ENCODE results near the gene SGIP1.

The SGIP1 gene

DNA sequence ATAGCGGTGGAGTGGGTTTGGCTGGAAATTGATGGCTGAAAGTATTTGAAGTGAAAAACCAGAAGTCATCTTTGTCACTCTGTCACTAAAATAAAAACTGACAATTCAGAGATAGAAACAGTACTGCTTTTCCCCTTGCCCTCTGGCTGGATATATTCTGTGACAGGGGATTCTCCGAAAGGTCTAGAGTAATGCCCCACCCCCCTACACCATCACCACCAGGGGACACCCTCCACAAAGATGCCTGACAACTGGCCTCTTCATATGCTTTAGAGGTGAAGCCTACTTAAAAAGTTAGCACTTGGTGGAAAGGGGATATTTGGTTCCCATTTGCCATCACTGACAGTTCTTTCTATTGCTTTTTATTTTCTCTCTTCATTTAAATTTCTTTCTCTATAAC lies 73.5 kb downstream of the SGIP1 start:
- no peak for DNase-seq (ENCODE audit: low read depth in 2 of 2)

DNA sequence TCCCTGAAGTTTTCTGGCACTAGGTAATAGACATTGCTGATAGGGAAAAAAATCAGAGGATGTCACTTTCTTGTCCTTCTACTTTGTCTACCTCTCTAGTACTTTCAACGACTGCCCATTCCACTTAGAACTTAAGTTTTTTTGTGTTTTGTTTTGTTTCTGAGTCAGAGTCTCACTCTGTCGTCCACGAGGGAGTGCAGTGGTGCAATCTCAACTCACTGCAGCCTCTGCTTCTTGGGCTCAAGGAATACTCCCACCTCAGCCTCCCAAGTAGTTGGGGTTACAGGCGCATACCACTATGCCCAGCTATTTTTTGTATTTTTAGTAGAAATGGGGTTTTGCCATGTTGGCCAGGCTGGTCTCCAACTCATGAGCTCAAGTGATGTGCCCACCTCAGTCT lies 79.2 kb downstream of the SGIP1 start:
- no peak for DNase-seq (ENCODE audit: low read depth in 2 of 2)

DNA sequence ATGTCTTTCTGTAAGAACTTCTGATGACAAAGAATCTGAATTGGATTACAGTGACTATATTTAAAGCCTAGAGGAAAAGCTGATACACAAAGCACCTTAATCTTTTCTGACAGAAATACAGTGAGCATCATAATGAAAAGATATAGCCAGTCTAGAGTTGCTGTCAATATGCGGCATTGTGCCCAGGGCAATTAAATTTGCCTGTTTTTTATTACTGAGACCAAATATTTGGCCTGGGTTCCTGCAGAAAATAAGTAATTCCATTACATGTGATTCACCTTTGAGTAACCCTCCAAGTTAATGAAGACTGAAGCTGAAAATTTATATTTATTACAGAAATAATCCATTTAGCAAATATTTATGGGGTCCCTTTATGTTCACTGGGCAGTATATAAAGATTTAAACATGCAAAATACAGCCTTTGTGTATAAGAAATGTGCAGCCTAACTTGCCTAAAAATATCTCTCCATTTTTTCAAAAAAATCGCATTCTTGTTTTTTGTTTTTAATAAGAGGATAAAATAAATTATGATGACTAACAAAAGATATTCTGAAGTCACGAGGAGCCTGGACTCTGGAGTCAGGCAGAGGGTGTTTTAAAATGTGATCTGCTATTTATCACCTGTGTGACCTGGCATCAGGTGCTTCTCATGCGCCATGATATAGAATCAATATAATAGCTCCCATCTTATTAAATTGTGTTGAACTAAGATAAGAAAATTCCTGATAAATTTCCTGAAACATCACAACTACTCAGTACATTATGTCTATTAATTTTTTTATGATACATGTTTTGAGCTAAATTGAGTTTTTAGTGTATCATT lies 83.6 kb downstream of the SGIP1 start:
- no peak for DNase-seq (ENCODE audit: low read depth in 2 of 2)

DNA sequence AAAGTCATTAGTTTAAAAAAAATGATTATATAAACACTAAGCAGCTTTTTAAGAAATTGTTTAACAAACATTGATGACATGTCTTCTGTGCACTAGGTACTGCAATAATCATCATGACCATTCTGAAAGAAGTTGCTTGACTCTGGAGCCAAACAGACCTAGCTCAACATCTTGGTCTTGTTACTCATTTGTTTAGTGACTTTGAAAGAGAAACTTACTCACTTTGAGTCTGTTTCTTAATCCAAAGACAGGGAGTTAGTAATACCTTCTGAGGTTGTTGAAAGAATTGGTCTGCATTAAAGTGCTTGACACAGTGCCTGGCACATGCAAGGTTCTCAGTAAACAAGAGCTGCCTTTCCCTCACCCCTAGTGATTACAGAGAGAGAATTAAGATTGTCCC lies 84.4 kb downstream of the SGIP1 start:
- no peak for DNase-seq (ENCODE audit: low read depth in 2 of 2)

DNA sequence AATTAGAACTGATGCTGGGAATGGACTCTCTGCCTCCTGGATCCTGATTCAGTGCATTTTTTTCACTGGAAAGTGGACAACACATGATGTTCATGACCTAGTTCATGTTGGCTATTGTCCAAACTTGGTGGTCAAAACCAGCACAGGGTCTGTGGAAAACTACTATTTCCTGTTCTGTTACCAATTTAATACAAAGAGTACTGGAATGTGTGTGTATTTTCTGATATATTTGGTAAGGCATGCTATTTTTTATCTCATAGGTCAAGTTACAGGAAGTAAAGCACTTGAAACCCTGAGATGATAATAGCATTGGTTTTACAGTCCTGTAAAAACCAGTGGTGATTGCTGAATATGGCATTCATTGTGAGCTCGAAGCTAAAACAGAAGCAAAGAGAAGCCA lies 89.9 kb downstream of the SGIP1 start:
- no peak for DNase-seq (ENCODE audit: low read depth in 2 of 2)

DNA sequence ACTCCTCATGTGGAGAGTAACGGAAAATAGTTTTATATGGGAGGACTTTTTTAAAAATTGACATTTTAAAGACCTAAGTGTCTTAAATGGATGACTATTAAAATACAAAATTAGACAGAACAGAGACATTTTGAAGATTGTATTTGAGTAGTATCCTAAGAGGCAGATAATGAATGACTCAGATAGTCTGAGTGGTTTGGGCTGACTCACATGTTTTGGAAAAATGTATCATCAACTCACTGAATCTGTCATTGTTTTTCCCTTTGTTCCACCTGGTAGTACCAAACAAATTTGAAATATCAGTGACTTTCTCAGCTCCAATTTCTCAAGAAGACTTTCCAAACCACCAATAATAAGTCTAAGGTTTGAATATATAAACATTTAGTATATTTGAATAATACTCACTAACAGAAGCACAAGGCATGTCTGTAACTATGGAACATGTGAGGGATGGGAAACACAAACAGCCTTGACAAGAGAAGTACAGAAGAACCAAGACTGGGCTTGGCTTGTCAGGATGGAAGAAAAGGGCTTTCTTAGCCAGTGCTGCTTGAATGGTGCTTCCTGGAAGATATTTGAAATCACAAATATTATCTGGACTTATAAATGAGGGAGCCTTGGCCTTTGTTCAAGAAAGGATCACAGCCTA lies 90.6 kb downstream of the SGIP1 start:
- DNase-seq (ENCODE audit: low read depth in 2 of 2) = no peak

DNA sequence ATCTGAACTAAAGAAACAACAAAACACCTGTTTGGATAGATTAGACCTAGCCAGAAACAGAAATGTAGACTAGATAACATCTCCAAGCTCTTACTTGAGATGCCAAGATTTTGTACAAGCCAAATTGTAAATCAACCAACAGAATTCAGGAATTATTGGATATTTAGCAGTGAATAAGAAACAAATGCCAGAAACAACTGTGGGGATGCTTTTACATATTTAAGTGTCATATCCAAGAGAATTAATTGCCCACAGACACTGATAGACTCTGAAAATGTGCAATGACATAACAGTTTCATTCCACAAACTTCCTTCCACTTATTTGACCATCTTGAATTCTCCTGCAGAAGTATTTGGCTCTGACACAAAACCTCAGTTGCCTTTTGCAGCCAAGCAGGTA lies 92.3 kb downstream of the SGIP1 start:
- no peak for DNase-seq (ENCODE audit: low read depth in 2 of 2)

DNA sequence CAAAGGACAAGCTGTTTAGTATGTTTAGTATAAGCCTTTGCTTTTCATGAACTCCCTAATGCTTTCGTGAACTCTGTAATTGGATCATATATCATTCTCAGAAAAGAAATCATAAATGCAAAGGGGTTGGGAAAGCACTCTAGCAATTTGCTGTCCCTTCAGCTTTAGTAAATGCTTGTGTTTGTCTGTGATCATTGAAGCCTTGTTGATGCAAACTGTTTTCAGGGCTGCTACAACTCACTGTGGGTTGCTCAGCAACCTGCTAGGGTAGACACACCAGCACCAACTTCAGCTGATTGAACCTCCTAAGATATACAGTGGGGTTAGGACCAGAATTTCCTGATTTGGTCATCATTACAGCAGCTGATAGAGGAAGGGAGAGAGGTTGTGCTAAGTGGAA lies 95.0 kb downstream of the SGIP1 start:
- DNase-seq (ENCODE audit: low read depth in 2 of 2) = no peak

DNA sequence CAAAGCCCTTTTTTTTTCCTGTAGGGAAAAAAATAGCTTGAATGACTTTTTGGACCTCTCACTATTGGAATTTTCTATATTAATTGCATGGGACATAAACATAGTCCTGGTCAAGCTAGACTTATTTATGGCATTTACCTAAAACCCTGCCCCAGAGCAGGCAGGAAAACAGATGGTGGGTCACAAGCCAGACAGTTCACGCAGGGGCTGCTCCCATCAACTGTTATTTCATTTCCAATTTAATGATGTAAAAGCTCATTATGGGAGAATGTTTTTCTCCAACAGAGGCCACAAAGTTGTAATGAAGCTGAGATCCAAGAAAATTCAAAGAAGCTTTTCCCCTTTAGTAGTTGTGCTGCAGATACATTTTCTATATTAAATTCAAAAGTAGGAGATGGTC lies 99.2 kb downstream of the SGIP1 start:
- DNase-seq (ENCODE audit: low read depth in 2 of 2) = no peak

DNA sequence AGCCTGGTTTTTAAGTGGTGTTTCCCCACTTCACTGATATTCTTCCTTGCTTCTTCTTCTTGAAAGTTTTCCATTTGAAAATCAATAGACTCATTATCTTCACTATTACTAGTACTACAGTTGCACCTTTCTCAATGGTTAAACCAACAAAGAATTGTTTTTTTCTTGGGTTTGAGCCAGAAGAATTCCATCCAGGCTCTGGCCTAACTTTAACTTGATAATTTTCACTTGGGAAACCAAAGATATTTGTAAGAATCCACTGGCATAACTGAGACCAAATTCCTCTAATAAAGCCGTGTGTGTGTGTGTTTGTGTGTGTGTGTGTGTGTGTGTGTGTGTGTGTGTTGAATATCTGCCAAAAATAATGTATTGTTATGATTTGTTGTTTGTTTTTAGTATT lies 103.2 kb downstream of the SGIP1 start:
- DNase-seq (ENCODE audit: low read depth in 2 of 2) = no peak

DNA sequence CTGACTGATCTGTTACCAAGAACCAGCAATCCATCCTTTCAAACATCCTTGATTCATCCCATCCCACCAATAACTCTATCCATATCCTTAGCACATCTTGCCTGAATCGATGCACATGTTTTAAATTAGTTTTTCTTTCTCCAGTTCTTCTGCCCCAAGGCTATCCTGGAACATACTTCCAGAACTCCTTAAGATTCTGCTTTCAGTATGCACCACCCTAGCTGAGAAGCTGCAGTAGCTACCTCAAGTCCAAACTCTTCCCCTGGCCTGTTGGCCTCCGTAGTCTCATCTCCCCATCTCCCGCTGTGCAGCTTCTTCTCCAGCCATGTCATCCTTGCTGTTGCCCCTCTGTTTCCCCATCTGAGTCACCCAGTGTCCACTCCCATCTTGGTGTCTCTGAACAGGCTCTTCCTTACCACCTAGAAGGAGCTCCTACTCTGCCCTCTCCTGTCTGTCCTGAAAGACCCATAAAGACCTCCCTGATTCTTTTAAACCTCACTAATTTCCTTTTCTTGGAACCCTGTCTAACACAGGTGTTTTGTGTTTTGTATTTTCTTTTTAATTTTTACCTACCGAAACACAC lies 108.0 kb downstream of the SGIP1 start:
- DNase-seq (ENCODE audit: low read depth in 2 of 2) = no peak

DNA sequence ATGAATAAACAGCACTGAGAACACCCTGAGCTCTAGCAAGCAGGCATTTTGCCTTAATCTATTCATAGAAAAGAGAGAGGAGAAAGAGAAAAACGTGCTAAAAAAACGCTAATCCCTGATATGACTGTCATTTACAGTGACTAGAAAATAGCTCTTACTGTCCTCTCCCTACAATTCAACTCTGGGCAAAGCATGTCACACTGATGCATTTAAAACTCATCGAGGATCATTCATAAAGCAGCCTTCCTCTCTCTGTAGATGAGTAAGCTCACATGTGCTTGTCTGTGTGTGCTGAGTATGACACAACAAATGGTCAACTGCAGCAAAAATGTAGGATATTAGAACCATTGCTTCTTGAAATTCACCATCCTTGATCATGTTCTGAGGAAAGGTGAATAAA lies 109.0 kb downstream of the SGIP1 start:
- no peak for DNase-seq (ENCODE audit: low read depth in 2 of 2)

DNA sequence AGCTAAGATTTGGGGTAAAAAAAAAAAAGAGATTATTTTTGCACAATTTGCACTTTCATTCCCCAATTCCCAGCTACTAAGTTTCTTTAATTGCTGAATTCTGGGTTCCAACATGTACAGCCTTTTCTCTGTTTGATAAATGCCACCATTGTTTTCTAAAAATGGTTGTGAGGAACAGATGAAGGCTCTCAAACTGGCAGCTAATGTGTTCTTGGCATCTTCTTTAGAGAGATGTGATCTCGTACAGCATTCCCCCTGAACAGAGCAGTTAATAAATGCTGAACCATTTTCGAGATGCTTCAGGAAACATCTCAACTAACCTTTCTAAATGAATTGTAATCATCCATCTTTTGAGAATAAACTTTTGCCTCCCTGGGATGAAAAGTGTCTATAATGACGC lies 110.4 kb downstream of the SGIP1 start:
- no peak for DNase-seq (ENCODE audit: low read depth in 2 of 2)

DNA sequence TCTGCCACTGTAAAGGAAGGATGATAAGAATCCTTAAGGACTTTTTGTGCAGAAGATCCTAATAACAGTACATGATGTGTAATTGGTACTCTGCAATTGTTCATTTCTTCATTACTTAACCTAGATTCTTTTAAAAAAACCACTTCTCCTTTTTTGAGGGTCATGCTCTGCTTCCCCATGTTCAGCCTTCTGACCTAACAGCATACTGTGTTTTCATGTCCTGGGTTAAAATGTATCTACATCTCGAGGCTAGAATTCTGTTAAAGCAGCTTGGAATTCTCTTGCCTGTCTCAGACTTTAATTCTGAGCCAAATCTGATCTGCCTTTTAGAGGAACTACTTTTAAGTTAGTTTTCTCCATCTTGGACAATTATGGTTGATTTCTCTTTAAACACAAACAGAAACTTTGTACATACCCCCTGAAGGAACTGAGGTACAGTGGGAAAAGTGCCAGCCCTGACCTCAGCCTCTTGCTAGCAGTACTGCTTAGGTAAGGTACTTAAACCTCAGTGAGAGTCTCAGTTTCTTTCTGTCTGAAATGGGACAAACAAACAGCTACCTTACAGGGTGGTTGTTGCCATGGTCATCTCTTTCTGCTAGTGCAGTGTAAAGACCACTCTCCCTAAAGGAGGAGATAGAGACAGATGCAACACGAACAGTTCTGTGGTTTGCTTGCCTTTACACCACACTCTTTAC lies 115.1 kb downstream of the SGIP1 start:
- no peak for DNase-seq (ENCODE audit: low read depth in 2 of 2)

DNA sequence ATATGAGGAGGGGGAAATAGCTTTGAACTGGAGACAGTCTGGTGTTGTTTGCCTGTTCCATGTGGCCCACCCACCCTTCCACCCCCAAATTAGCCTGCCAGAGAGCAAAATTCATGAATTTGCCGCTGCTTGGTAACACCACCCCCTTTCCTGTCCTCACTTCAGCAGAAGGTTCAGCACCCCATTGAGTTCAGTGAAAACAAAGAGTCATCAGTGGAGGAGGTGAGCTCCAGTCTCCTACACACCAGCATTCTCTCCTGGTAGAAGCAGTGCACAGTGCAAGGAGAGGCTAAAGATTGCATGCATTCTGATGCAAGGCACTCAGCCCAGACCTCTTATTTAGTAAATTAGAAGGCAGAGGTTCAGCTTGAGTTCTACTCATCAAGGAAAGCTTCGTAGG lies 118.6 kb downstream of the SGIP1 start:
- DNase-seq (ENCODE audit: low read depth in 2 of 2) = no peak

DNA sequence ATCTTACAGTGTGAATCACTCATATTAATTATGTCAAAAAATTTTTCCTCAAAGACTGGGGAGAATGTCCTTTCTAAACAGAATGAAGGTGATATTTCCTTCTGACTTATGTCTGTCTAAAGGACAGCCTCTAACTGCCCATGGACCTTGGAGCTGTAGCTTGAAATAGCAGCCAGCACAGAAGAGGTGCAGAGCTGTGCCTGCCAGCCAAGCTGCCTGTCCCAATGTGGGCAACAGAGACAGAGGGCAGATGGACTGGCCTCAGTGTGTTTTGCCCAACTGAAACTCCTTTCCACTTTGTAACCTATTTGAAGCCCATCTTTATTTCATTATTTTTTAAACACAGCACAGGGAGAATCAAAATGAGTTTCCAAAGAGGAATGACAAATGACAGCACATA lies 120.7 kb downstream of the SGIP1 start:
- no peak for DNase-seq (ENCODE audit: low read depth in 2 of 2)

DNA sequence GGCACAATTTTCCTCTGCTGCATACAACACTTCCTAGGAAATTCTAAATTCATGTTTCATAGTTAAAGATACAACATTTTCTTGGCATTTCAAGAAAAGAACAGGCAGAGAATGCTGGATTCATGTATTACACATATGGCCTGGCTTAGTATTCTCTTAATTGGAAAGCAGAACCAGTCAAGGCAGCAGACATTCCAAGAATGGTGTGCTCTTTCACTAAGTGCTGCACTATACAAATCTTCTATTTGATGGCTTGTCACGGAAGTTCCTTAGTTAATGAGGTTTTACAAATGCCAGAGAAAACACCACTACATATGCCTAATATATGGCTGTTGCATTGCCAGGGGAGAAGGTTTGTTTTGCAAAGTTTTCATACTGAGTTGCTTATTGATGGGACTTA lies 137.5 kb downstream of the SGIP1 start:
- no peak for DNase-seq (ENCODE audit: low read depth in 2 of 2)

DNA sequence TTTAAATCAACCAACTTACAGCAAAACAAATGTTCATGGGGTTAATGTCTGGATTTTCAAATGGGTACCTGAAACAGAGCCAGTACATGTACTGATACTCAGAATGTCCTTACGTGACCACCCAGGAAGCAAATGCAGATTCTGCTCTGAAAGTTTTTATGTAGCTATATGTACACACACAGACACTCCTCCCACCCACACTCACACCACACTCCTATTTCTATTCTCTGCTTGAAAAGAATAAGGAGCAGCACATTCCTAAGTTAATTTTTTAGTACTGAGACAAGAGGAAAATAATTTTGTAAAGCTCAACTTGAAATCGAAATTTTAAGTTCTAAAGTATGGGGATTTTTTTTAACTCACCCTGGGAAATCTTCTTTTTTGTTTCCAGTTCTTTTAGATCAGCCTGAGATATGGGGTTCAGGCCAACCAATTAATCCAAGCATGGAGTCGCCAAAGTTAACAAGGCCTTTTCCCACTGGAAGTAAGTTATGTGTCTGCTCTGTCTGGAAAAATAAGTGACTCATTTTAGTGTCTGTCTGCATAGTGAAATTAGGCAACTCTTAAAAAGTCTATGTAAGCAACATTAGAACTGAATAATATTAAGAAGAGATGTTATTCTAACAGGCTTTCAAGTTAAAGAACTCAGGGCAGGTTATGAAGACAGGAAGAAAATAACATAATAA lies 142.8 kb downstream of the SGIP1 start:
- no peak for DNase-seq (ENCODE audit: low read depth in 2 of 2)

DNA sequence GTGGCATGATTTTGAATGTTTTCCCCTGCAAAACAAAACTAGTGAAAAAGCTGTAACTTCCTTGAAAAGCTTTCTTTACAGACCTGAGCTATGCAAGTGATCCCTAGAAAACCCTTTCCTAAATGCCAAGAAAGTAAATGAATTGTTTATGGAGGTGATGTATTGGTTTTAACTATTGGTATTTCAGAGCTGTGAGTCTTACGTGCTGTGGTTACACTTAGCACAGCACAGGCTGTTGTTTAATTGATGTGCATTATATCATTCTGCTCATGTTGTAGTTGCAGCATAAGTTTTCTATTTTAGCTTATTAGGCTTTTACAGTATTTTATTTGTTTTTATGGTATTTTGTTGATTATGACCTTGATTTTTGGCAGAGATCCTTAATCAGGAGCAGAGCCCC lies 144.2 kb downstream of the SGIP1 start:
- no peak for DNase-seq (ENCODE audit: low read depth in 2 of 2)

DNA sequence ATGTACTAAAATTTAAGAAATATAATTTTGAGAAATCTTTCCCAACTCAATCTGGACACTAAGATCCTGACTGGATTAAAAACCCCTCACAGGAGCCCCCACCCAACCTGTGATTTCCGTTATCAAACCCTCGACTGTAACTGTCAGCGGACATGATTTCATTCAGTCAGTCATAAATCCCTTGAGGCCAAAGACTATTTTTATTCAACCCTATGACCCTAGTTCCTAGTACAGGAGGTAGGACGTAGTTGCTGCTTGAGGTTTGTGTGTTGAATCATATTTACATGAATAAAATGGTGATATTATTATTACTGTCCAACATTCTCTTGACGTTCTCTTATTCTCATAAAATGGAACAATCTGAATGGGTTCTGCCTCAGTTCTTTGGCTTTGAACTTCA lies 145.2 kb downstream of the SGIP1 start:
- DNase-seq (ENCODE audit: low read depth in 2 of 2) = no peak

DNA sequence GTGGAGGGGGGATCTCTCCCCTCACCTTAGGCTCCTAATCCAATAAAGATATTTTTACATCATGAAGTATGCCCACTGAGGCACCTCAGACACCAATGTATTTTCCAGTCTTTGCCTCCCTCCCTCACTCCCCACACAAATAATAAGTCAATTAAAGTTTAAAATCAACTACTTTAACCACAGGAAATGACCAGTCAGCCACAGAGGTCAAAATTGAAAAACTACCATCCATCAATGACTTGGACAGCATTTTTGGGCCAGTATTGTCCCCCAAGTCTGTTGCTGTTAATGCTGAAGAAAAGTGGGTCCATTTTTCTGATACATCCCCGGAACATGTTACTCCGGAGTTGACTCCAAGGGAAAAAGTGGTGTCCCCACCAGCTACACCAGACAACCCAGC lies 147.7 kb downstream of the SGIP1 start:
- DNase-seq (ENCODE audit: low read depth in 2 of 2) = no peak

DNA sequence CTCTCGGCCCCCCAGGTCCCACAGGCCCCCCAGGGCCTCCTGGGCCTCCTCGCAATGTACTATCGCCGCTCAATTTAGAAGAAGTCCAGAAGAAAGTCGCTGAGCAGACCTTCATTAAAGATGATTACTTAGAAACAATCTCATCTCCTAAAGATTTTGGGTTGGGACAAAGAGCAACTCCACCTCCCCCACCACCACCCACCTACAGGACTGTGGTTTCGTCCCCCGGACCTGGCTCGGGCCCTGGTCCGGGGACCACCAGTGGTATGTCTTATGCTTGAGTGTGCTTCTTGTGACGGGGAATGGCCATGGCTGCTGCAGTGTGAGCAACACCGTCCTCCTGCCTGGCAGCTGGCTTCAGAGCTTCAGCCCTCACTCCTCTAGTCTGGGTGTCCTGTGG lies 148.2 kb downstream of the SGIP1 start:
- DNase-seq (ENCODE audit: low read depth in 2 of 2) = no peak

Measured in stimulated activated CD8-positive, alpha-beta memory T cell treated with anti-CD3 and anti-CD28 coated beads, Interleukin-2, amount 100 ng/mL, for 48 hours (primary cell).